Caco-2 (cell line): Measurements from ENCODE around the gene UBASH3B. TPM values are rescaled to one million over a fixed set of nuclear protein-coding genes. Genes with fewer than 3 reads are reported as not detected.

Experiments
- BruUV-seq: library from RNA; stranded (reverse); fragments of 400-500 nt; replicated peaks from 2 replicates; lab custom pipeline; 2021; lab: Mats Ljungman, UMichigan
- CTCF ChIA-PET: fragments of 300-600 bp; sonication (Branson Sonifier 250); formaldehyde crosslinking; loops from one replicate; lab custom pipeline; 2022; ENCODE audit warnings: antibody characterized with exemption; lab: Charles Lee
- POLR2A ChIA-PET: fragments of 300-600 bp; sonication (Branson Sonifier 250); formaldehyde crosslinking; loops from one replicate; lab custom pipeline; 2022; ENCODE audit warnings: antibody characterized with exemption; lab: Charles Lee
- DNase-seq, 2 experiments: peaks; one replicate each; pipeline versions ENCODE4 v3.0.0 to v3.0.0-alpha.2; 2020 to 2022
- H3K27me3 ChIP-seq: replicated peaks from 2 replicates; pipeline ENCODE4 v1.6.0; 2011; ENCODE audit warnings: low read length; ENCODE audit not compliant: control insufficient read depth, insufficient read depth
- H3K36me3 ChIP-seq: 2 replicates; pipeline ENCODE4 v1.5.1; 2011; ENCODE audit warnings: low read length; ENCODE audit not compliant: control insufficient read depth, insufficient read depth
- H3K4me1 ChIP-seq: fragments of 250-450 bp; sonication (Bioruptor Pico); 2 replicates; pipeline ENCODE4 v1.5.1; 2020; ENCODE audit warnings: mild to moderate bottlenecking
- H3K4me3 ChIP-seq: 2 replicates; pipeline ENCODE4 v1.5.1; 2011; ENCODE audit warnings: low read depth, mild to moderate bottlenecking, control low read depth, low read length
- H3K9me3 ChIP-seq: fragments of 250-450 bp; sonication (Bioruptor Pico); 2 replicates; pipeline ENCODE4 v1.5.1; 2020; ENCODE audit warnings: mild to moderate bottlenecking, moderate library complexity
- H3K27ac Mint-ChIP-seq: one replicate; pipeline ENCODE4 v1.8.0; 2022; ENCODE audit warnings: mixed read lengths; ENCODE audit not compliant: unreplicated experiment
- H3K27me3 Mint-ChIP-seq: one replicate; pipeline ENCODE4 v1.8.0; 2022; ENCODE audit warnings: mixed read lengths; ENCODE audit not compliant: insufficient read depth, unreplicated experiment
- H3K36me3 Mint-ChIP-seq: one replicate; pipeline ENCODE4 v1.8.0; 2022; ENCODE audit warnings: mild to moderate bottlenecking, mixed read lengths; ENCODE audit not compliant: insufficient read depth, unreplicated experiment
- H3K4me1 Mint-ChIP-seq: one replicate; pipeline ENCODE4 v1.8.0; 2022; ENCODE audit warnings: low read depth, mixed read lengths; ENCODE audit not compliant: unreplicated experiment
- H3K4me3 Mint-ChIP-seq: one replicate; pipeline ENCODE4 v1.8.0; 2022; ENCODE audit warnings: mild to moderate bottlenecking, moderate library complexity, mixed read lengths; ENCODE audit not compliant: unreplicated experiment
- H3K9me3 Mint-ChIP-seq: one replicate; pipeline ENCODE4 v1.8.0; 2022; ENCODE audit warnings: mixed read lengths; ENCODE audit not compliant: unreplicated experiment
- CTCF ChIP-seq, 2 experiments: fragments of 200-600 bp in 1 of 2; IDR thresholded peaks; 1 replicate in 1 of 2; 2 replicates in 1 of 2; pipeline versions ENCODE4 v1.5.1 to v1.8.0; 2011 to 2022; ENCODE audit warnings: antibody characterized with exemption in 1 of 2, control low read depth in 1 of 2, inconsistent platforms in 1 of 2, low read depth in 1 of 2, low read length in 1 of 2, mild to moderate bottlenecking in 1 of 2, moderate library complexity in 1 of 2; ENCODE audit not compliant: insufficient read depth in 1 of 2, severe bottlenecking in 1 of 2, unreplicated experiment in 1 of 2
- intact Hi-C: fragments of 100-400 bp; cut with micrococcal nuclease; formaldehyde crosslinking; loops from one replicate; pipeline ENCODE4 v1.10.0; 2022; ENCODE audit not compliant: unreplicated experiment
- total RNA-seq: library from RNA; stranded (reverse); gene quantifications from 2 replicates; pipeline ENCODE4 v1.2.3, GENCODE V29; 2022

The UBASH3B gene
- total RNA-seq, 1 experiment from 2014 or later: 21.5 TPM

GRCh38 chr11:122696662-122697061 is 41.1 kb downstream of the UBASH3B start:
- H3K4me1 ChIP-seq: peaks cover 11% of the 10 kb centered on the region; the same call in 1 of the 2 replicates
- no peaks in the 10 kb centered on the region for H3K36me3 ChIP-seq
- no peaks in the 10 kb centered on the region for H3K9me3 Mint-ChIP-seq
- POLR2A ChIA-PET: no interaction called here
- TF ChIP-seq CTCF (IDR thresholded peaks at IDR 0.05; ENCODE audit: insufficient read depth in 1 of 2, low read depth in 1 of 2, low read length in 1 of 2, severe bottlenecking in 1 of 2, unreplicated experiment in 1 of 2): no peak
- no peaks in the 10 kb centered on the region for H3K27me3 ChIP-seq
- no peak overlapping the region for H3K27ac Mint-ChIP-seq
- H3K4me3 ChIP-seq: no peak overlapping the region
- CTCF ChIA-PET: no interaction called here
- no peaks in the 10 kb centered on the region for H3K9me3 ChIP-seq
- H3K36me3 Mint-ChIP-seq: no peaks in the 10 kb centered on the region
- no peaks in the 10 kb centered on the region for H3K27me3 Mint-ChIP-seq
- no TSS peak for BruUV-seq
- intact Hi-C loops: no loop called here
- peaks cover 10% of the 10 kb centered on the region for H3K4me1 Mint-ChIP-seq
- no peak for DNase-seq
- no peak overlapping the region for H3K4me3 Mint-ChIP-seq

GRCh38 chr11:122697636-122698167 is 42.2 kb downstream of the UBASH3B start:
- ChIA-PET CTCF (no interaction called here), POLR2A (no interaction called here)
- H3K4me3 Mint-ChIP-seq: no peak overlapping the region
- H3K9me3 Mint-ChIP-seq: no peaks in the 10 kb centered on the region
- DNase-seq: no peak
- no peaks in the 10 kb centered on the region for H3K36me3 Mint-ChIP-seq
- no TSS peak for BruUV-seq
- H3K4me3 ChIP-seq: no peak overlapping the region
- H3K27me3 ChIP-seq: no peaks in the 10 kb centered on the region
- intact Hi-C loops: no loop called here
- no peak overlapping the region for H3K27ac Mint-ChIP-seq
- peaks cover 3% of the 10 kb centered on the region for H3K4me1 Mint-ChIP-seq
- no peaks in the 10 kb centered on the region for H3K9me3 ChIP-seq
- H3K36me3 ChIP-seq: no peaks in the 10 kb centered on the region
- H3K4me1 ChIP-seq: 0 out of 2 replicates have a peak, but pooled peaks cover under 1% of the 10 kb centered on the region
- H3K27me3 Mint-ChIP-seq: no peaks in the 10 kb centered on the region
- TF ChIP-seq CTCF (IDR thresholded peaks at IDR 0.05; ENCODE audit: insufficient read depth in 1 of 2, low read depth in 1 of 2, low read length in 1 of 2, severe bottlenecking in 1 of 2, unreplicated experiment in 1 of 2): no peak

- Histone ChIP-seq H3K9me3 (no peaks in the 10 kb centered on the region), H3K36me3 (no peaks in the 10 kb centered on the region), H3K4me3 (no peak overlapping the region), H3K4me1 (no peaks in the 10 kb centered on the region), H3K27me3 (no peaks in the 10 kb centered on the region)
- ChIA-PET POLR2A (no interaction called here), CTCF (no interaction called here)
- no peak overlapping the region for H3K4me3 Mint-ChIP-seq
- DNase-seq: no peak
- no peak for TF ChIP-seq CTCF (IDR thresholded peaks at IDR 0.05; ENCODE audit: insufficient read depth in 1 of 2, low read depth in 1 of 2, low read length in 1 of 2, severe bottlenecking in 1 of 2, unreplicated experiment in 1 of 2)
- H3K4me1 Mint-ChIP-seq: no peaks in the 10 kb centered on the region
- no TSS peak for BruUV-seq
- intact Hi-C loops: no loop called here
- no peaks in the 10 kb centered on the region for H3K36me3 Mint-ChIP-seq
- H3K27ac Mint-ChIP-seq: no peak overlapping the region
- H3K27me3 Mint-ChIP-seq: no peaks in the 10 kb centered on the region
- H3K9me3 Mint-ChIP-seq: no peaks in the 10 kb centered on the region
Measured at GRCh38 chr11:122698392-122698791, 42.9 kb downstream of the UBASH3B start.
